GM12873 (cell line): ENCODE measurements around the gene FDXR.

Source experiments
- TF ChIP-seq, protein P1 (sequence below): IDR thresholded peaks from 2 replicates; pipeline ENCODE4 v1.5.1; 2012; ENCODE audit warnings: low read depth, mild to moderate bottlenecking, moderate library complexity, low read length, control low read depth; ENCODE audit not compliant: insufficient read depth; ENCODE audit errors: missing control alignments

FDXR gene

GRCh38 chr17:74872313-74873036, at the start of gene FDXR:
Gene FDXR, minus strand, starts transcription at chr17:74872994. Its CDS starts 50 bp downstream, at chr17:74872944.
- TF ChIP-seq, protein P1, sequence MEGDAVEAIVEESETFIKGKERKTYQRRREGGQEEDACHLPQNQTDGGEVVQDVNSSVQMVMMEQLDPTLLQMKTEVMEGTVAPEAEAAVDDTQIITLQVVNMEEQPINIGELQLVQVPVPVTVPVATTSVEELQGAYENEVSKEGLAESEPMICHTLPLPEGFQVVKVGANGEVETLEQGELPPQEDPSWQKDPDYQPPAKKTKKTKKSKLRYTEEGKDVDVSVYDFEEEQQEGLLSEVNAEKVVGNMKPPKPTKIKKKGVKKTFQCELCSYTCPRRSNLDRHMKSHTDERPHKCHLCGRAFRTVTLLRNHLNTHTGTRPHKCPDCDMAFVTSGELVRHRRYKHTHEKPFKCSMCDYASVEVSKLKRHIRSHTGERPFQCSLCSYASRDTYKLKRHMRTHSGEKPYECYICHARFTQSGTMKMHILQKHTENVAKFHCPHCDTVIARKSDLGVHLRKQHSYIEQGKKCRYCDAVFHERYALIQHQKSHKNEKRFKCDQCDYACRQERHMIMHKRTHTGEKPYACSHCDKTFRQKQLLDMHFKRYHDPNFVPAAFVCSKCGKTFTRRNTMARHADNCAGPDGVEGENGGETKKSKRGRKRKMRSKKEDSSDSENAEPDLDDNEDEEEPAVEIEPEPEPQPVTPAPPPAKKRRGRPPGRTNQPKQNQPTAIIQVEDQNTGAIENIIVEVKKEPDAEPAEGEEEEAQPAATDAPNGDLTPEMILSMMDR, result no peak

DNA sequence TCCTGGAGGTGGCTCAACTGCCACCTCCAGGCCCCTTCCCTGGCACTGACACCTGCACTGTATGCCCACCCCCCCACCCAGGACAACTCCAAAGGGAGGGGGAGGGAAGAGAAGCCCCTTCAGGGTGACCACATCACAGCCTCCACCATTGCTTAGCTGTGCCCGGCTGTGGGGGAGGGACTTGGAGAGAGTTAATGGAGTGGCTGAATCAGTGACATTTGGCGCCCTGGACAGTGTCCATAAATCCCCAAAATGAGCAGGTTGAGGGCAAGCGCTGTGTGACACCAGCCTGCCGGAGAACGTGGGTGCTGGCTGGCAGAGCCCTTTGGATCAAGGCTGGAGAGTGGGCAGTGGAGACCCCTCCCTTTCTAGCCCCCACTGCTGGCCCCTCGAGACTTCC, 49.4 kb upstream of the FDXR start:
- TF ChIP-seq, protein P1, result no peak

GRCh38 chr17:74921769-74922168, 49.0 kb upstream of the FDXR start:
- TF ChIP-seq, protein P1, result no peak

GRCh38 chr17:74921026-74921681, 48.4 kb upstream of the FDXR start:
- TF ChIP-seq, protein P1, result no peak

- TF ChIP-seq, protein P1, result no peak
These were observed 47.8 kb upstream of the FDXR start for GRCh38 chr17:74920642-74921025.

DNA sequence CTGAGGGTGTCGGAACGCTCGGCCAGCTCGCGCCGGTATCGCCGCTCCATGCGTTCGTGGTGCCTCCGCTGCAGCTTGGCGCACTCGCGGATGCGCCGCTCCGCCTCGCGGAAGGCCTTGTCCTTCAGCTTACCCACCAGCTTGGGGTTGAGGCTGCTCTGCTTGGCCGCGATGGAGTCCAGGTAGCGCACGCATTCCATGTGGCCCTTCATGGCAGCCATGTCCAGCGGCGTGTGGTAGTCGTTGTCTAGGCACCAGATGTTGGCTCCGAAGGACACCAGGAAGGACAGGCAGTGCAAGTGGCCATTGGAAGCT, 47.5 kb upstream of the FDXR start:
- TF ChIP-seq, protein P1, result no peak

DNA sequence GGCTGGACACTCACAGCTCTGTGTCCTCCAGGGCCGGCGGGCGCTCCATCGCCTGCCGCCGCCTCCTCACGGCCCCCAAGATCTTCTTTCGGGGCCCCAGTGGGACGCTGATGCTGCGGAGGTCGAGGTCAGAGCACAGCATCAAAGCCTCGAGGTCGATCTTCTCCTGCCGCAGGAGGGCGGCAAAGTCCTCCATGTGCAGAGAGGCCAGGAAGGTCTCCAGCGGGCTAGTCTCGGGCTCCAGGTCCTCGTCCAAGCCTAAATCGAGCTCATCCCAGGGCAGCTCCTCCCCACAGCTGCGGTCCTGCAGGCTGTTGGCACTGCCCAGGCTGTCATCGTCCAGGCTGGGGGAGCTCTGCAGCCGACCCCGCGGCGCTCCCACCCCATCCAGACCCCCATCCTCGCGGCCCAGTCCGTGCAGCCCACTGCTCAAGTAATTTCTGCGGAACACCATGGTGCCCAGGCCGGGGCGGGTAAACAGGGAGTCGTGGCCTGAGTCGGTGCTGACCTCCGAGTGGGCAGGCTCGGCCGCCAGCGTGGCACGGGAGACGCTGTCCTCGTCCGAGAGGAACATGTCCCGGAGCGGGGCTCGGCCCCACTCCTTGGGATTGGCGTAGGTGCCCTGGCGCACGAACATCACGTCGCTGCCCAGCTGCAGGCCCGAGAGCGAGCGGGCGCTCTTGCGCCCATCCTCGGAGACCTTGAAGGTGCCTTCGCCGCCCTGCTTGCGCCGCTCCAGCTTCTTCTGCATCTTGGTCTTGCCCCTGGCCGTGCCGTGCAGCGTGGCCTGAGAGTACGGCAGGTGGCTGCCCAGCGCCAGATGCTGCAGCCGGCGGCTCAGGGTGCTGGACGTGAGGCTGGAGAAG, 46.9 kb upstream of the FDXR start:
- TF ChIP-seq, protein P1, result no peak
